Kasumi-1 (cell line): Measurements from ENCODE around the gene MCM3AP.
"Not testable (repeated sequence)": the region's sequence is repeated elsewhere in the genome, so short reads cannot be mapped to it uniquely, and the experiment has no call there.

ENCODE experiments used
- DNase-seq, 2 experiments: peaks; one replicate each; lab custom pipeline; 2025; lab: John Stamatoyannopoulos, UW

Gene MCM3AP

DNA sequence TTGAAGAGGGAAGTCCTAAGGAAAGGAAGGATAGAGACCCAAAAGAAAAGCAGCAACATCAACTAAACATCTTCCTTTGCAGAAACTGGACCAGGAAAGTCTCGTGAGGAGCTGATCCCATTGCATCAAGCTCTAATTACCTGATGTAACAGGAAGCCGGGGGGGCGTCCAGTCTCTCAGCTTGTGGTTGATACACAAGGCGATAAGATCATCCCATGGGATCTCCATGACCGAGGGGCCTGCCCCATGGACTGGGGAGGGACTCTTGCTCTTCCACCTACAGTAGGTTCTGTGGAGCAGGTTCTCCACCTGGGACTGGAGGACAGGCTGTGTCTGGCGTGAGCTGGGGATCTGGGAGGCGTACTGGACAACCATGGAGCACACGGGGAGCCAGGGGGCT is 42.1 kb downstream of the MCM3AP start:
- no peak for DNase-seq

DNA sequence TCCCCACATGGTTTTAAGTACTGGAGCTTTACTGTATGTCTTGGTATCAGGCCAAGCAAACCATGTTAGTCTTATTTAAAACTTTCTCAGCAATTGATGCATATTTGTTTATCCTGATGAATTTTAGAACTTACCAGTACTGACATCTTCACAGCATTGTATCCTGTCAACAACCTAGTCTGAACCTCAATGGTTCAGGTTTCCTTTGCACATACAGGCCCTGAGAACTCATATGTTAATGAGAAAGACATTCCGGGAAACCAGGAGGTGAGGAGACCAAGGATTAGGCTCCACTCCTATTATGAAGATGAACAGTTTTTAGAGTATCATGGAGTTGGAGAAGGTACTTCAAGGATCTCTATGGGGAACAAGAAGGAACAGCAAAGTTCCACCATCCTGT is 43.8 kb downstream of the MCM3AP start:
- not testable (repeated sequence) for DNase-seq

- no peak for DNase-seq
Observed at GRCh38 chr21:46239817-46240325, 45.5 kb downstream of the MCM3AP start.

DNA sequence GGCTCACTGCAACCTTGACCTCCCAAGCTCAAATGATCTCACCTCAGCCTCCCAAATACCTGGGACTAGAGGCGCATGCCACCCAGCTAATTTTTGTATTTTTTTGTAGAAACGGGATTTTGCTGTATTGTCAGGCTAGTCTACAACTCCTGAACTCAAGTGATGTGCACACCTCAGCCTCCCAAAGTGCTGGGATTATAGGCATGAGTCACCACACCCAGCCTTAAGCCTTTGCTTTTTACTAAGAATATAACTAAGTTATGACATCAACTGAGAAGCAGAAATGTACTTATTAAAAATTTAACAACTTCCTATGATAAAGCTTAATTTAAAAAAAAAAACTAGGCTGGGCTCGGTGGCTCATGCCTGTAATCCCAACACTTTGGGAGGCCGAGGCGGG is 47.9 kb downstream of the MCM3AP start:
- no peak for DNase-seq

GRCh38 chr21:46234436-46234950 is 50.9 kb downstream of the MCM3AP start:
- no peak for DNase-seq

- DNase-seq = no peak
Observed at GRCh38 chr21:46229923-46230260, 55.5 kb downstream of the MCM3AP start.

- peak; percentile 58 to 65 for DNase-seq
Observed at GRCh38 chr21:46229133-46229922, 56.1 kb downstream of the MCM3AP start.

- DNase-seq = peak; percentile 88 to 95
Observed at GRCh38 chr21:46228345-46229051, 56.9 kb downstream of the MCM3AP start, which contains the start of gene LSS. Gene LSS, minus strand, starts transcription at chr21:46228774. Its CDS starts 29 bp downstream, at chr21:46228745.

- DNase-seq = peak; percentile 5 to 21
Observed at GRCh38 chr21:46227811-46228344, 57.5 kb downstream of the MCM3AP start.

DNA sequence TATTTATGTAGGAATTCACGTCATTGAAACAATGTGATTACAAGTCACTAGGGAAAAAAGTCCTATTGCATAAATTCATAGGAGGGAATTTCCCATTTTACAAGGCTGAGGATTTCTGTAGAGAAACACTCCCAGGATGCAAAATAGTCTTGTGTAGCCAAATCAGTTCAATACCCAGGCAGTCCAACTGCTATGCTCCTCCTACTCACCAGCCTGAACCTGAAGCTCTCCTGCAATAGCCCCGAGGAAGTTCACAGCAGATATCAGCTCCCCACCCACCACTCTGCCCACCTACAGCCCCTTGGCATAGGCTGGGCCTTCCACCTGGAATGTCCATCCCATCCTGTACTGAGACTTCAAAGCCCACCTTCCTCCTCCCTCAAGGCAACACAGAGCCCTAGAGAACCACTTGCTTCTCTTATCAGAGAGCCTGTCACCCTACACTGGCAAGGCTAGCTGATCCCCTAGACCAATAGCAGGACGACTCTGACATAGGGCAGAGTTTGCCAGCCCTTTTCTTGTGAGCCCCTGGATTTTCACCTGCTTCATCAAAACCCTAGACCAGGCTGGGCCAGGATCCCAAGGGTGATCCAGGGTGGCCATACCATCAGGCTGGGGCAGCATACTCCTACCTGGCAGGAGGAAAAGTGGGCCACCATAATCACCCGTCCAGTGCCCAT is 58.4 kb downstream of the MCM3AP start:
- no peak for DNase-seq

DNA sequence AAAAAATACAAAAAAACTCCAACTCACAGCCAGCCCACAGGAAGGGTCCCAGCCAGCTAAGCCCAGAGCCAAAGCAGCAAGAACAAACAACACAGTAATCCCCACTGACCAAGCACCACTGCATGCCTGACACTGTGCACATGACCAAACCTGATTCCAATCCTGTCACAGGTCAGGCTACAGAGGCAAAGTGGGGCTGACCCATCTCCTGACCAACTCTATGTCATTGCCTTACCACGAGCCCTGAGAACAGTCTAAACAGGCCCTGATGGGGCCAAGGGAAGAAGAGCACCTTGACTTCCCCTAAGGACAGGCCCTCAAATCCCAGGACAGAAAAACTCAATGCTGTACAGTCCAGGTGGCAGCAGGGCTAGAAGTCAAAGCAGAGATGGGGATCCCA is 59.3 kb downstream of the MCM3AP start:
- no peak for DNase-seq

DNA sequence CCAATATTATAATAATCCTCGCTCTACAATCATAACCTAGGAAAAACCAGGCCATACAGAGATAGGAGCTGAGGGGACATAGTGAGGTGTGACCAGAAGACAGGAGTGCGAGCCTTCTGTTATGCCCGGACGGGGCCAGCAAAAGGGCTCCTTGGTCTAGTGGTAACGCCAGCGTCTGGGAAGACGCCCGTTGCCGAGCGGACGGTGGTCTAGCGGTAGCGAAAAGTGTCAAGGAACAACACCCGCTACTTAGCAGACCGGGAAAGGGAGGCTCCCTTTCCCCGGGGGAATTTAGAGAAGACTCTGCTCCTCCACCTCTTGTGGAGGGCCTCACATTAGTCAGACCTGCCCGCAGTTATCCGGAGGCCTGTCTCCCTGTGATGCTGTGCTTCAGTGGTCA is 61.8 kb downstream of the MCM3AP start:
- DNase-seq = not testable (repeated sequence)

- no peak for DNase-seq
Observed at GRCh38 chr21:46223217-46223616, 62.2 kb downstream of the MCM3AP start.

GRCh38 chr21:46222436-46223116 is 62.8 kb downstream of the MCM3AP start:
- DNase-seq = no peak

DNA sequence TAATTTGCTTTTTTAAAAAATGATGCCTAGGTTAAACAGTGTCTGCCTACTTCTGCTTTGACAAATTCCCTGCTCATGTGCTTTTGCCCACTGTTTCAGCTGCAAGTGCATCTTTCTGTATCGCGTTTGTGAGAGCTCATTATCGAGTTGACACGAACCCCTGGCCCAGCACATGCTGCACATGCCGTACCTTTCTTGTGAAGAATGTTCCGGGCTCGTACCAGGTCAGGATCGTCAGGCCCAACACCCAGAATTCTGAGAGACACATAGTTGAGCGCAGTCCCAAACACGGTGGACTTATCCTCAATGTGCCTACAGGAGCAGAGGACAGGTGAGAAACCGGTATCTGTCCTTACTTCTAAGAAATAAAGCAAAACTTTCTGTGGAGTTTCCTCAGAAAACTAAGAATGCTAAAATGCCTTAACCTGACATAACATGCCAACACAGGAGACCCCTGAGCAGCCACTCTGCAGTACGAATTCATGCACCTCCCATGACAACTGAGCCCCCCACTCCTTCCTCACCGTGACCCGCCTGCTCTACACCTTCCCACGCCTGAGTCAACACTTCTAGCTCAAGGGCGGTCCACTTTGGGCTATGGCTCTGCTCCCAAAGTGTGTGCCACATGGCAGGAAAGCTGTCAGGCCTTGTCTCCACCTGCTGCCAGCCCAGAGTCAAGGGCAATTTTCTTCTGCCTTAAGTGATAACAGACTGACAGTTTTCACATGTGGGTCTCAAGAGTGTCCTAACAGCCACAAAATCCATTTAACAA is 63.6 kb downstream of the MCM3AP start:
- DNase-seq = no peak

DNA sequence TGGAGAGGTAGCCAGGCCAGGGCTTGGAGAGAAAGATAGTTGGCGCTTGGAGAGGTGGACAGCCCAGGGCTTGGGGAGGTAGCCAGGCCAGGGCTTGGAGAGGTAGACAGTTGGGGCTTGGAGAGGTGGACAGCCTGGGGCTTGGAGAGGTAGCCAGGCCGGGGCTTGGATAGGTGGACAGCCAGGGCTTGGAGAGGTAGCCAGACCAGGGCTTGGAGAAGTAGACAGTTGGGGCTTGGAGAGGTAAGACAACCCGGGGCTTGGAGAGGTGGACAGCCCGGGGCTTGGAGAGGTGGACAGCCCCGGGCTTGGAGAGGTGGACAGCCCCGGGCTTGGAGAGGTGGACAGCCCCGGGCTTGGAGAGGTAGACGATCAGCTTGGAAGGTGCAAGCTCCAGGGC is 64.6 kb downstream of the MCM3AP start:
- DNase-seq = no peak

GRCh38 chr21:46220275-46220810 is 65.1 kb downstream of the MCM3AP start:
- DNase-seq = no peak

DNA sequence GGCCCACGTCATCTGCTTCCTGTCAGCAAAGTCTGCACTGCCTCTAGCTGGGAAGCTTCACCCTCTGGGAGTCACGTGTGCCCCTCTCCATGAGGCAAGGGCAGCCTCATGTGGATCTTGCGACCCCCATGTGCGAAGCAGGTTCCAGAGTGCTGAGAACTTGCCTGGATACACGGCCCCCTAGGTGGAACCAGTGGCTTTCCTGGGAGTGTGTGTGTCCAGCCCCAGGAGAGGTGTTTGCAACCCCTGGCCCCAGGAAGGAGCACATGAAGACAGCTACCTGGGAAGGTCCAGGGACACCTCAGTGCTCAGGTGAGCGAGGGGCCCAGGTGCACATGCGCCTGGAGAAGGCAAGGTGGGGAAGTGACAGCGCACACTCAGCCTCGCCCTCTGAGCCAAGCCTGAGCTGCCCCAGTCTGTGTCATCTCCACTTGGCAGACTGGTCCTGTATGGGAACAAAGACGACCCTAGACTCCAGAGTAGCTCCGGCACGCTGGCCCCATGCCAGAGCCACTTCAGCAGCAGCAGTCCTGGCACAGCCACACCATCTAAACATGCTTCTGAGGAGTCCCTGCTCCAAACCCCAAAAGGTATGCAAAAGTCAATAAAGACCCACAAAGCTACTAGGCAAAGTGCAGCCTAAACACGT is 65.7 kb downstream of the MCM3AP start:
- DNase-seq = no peak

- no peak for DNase-seq
Observed at GRCh38 chr21:46218906-46219590, 66.4 kb downstream of the MCM3AP start.
